Activated T-cell treated with anti-CD3 and anti-CD28 coated beads for 1 hour (primary cell): Measurements from ENCODE around the gene RAPGEF3.

Source experiments
- DNase-seq: peaks from one replicate; pipeline ENCODE4 v3.0.0-alpha.2; 2020; ENCODE audit warnings: low read depth

Gene RAPGEF3

GRCh38 chr12:47755655-47756562, 2.8 kb downstream of the RAPGEF3 start:
- DNase-seq: no peak

GRCh38 chr12:47754881-47755280, 3.8 kb downstream of the RAPGEF3 start:
- DNase-seq: no peak

DNA sequence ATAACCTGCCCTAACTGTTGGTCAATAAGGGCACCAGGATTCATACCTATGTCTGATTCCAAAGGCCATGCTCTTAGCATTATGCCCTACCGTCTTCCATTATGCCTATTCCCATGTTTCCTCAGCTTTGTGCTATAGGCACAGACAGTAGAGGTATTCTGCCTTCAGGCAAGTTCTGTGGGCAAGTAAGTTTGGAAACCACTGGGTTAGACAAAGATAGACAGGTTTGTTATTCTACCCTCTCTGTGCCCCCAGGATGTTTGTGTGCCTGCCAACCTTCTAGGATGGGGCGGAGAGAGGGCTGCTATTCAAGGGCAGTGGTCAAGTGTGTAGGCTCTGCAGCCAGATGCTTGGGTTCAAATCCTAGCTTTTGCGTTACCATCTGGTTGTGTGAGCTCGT, 4.6 kb downstream of the RAPGEF3 start:
- DNase-seq: no peak

GRCh38 chr12:47753021-47754001, 5.4 kb downstream of the RAPGEF3 start:
- no peak for DNase-seq

- no peak for DNase-seq
These were observed 6.1 kb downstream of the RAPGEF3 start for GRCh38 chr12:47752552-47752951.

GRCh38 chr12:47752121-47752520, 6.6 kb downstream of the RAPGEF3 start:
- no peak for DNase-seq

- no peak for DNase-seq
These were observed 7.1 kb downstream of the RAPGEF3 start for GRCh38 chr12:47751561-47751960.

- DNase-seq: no peak
These were observed 7.7 kb downstream of the RAPGEF3 start for GRCh38 chr12:47750916-47751470.

GRCh38 chr12:47750229-47750798, 8.4 kb downstream of the RAPGEF3 start:
- no peak for DNase-seq

- DNase-seq: no peak
These were observed 9.8 kb downstream of the RAPGEF3 start for GRCh38 chr12:47748899-47749298.

- no peak for DNase-seq
These were observed 10.2 kb downstream of the RAPGEF3 start for GRCh38 chr12:47748507-47748828.

- DNase-seq: no peak
These were observed 10.8 kb downstream of the RAPGEF3 start for GRCh38 chr12:47747596-47748506.

GRCh38 chr12:47747126-47747525, 11.6 kb downstream of the RAPGEF3 start:
- no peak for DNase-seq

DNA sequence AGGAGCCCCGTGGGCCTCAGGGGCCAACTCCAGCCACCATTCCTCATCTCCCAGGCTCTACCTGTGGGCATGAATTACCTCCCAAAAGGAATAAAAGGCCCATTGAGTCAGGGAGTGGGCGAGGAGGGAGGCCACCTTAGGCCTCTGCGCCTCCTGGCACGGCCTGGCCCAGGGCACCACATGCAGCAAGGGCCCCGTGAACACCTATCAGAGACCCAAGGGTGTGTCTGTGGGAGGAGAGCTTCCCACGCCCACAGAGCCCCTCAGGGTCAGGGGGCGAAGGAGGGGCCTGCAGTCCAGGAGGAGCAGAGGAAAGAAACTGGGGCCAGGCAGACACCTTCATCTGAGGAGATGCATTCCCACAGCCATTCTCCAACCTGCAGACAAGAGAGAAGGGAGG, 12.2 kb downstream of the RAPGEF3 start:
- no peak for DNase-seq

- no peak for DNase-seq
These were observed 12.6 kb downstream of the RAPGEF3 start for GRCh38 chr12:47746073-47746472.

GRCh38 chr12:47745485-47746041, 13.1 kb downstream of the RAPGEF3 start:
- no peak for DNase-seq

- DNase-seq: no peak
These were observed 13.8 kb downstream of the RAPGEF3 start for GRCh38 chr12:47744778-47745436.

GRCh38 chr12:47744005-47744651, 14.6 kb downstream of the RAPGEF3 start:
- DNase-seq: peak; percentile 52

DNA sequence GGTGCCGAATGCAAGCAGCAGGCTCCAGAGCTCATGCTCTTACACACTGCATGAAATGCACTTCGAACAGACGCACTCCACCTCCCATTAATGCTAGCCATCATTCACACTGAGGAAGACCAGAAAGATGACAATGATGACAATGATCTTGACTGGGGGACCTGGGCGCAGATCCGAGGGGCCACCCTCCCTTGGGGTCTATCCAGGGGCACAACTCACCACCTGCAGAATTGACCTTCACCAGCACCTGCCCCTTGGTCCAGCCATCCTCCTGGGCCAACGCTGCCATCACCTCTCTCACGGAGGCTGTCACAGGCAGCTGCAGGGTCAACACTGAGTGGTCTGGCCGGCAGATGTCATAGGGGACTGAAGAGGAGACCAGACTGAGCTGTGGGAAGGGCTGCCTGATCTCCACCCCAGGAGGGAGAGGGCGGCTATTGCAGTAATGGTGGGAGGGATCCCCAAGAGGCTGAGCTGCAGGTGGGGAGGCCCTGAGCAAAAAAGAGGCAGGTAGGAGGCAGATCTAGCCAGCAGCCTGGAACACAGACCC, 15.3 kb downstream of the RAPGEF3 start:
- DNase-seq: no peak
